Fibroblast of skin of left biceps (primary cell): ENCODE data around the gene WDFY2.
"Not testable (repeated sequence)": the region's sequence is repeated elsewhere in the genome, so short reads cannot be mapped to it uniquely, and the experiment has no call there.

ENCODE experiments used
- DNase-seq, 2 experiments: peaks; one replicate each; pipeline ENCODE4 v3.0.0-alpha.2; 2013; ENCODE audit warnings: low read depth in 2 of 2

WDFY2 gene

DNA sequence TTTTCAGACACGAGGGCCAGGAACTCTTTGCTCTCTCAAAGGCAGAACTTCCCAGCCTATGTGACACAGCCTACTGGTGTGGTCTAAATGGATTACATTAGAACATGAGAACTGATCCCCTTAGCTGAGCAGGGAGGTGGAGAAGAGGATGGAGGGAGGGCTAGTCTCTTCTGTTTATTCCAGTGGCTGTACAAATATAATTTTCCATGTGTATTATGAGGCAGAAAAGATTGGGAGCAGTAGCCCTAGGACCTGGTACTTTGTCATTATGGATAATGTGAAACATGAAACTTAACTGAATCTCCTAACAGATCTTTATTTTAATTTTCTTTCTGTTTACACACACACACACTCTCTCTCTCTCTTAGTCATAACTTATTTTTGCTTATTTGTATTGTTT, 82.1 kb downstream of the WDFY2 start:
- no peak for DNase-seq

DNA sequence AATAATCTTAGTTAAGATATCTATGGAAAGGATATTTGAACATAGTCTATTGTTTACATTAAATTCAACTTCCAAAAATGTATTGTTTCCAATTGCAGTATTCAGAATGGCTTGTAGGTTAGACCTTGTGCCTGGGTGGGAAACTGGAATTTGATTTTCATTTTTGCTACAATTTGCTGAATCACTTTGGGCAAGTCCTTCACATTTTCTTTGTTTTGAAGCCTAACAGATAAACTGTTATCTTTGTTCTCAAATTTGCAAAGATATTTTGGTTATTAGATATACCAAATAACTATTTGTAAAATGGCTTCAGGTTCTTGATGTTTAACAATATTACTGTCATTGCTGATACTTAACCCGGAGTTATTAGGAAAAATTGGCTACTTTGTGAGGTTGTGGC, 82.6 kb downstream of the WDFY2 start:
- DNase-seq, result no peak

DNA sequence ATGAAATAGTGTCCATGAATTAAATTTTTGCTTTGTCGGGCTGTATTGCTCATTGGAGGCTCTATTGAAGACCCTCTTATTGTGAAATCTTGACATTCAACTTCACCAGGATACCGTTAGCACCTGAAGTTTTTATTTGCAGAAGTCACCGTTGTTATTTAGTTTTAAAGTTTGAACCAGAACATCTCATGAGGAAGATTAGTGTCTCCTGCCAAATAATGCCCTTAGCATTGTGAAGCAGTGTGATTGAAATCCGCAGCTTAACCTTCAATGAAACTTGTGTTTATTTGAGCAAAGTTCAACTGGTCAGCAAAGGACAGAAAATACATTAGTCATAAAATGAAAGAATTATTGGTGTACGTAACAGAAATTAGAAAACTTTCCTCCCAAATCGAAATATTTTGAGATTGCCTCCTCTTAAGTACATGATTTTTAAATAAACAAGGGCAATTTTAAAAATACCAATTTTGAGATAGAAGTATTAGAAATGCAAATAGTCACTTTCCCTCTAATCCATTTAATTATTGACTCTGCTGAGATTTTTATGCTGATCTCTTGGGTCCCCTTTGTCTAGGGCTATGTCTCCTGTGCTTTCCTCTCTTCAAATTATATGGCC, 84.4 kb downstream of the WDFY2 start:
- no peak for DNase-seq

DNA sequence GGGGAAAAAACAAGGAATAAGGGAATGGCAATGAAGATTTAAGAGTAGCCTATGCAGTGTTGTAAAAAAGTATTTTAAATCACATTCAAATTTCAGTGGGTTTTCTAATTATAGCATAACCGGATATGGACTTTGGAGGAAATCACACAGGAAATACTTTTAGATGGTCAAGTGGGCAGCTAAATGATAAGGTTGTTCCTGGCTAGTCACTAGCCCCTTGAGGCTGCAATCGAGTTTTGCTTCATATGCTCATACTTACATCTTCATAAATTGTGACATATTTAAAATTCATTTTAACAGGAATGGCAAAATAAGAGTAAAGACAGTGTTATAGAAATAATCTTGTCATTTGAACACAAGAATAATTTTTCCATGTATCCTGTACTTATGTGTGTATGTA, 88.9 kb downstream of the WDFY2 start:
- DNase-seq, result no peak

DNA sequence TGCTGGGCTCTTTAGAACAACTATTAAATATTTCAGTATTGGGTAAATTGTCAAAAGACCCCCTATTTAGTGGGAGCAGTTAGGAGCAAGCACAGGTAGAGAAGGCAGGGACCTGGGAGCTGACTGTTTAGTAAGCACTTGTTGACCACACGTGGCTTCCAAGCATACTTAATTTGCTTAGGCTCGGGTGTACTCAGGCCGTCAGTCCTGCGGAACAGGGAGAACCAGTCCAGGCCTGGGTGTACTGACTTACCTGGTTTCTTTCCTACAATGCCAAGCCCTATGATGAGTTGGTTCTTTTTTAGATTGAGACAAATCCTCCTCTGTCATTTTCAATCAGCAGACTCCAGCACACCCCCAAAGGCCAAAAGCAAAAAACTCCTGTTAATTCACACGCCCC, 90.0 kb downstream of the WDFY2 start:
- DNase-seq, result no peak

DNA sequence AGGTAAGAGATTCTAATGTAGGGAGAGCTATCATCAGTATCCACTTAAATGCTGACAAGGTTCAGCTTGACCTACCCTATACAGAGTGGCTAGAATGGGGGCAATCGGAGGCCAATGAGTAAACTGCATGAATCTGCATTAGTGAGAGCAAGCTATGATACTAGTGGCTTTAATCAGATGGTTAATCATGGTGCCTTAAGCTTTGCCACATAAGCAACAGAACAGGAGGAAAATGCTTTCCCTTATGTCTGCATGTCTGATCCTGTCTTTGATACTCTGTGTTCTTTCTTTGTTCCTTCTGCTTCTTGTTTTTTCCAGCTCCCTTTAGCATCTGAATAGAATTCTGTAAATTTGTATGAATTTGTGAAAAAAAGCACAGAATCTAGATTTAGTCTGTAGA, 91.1 kb downstream of the WDFY2 start:
- no peak for DNase-seq

DNA sequence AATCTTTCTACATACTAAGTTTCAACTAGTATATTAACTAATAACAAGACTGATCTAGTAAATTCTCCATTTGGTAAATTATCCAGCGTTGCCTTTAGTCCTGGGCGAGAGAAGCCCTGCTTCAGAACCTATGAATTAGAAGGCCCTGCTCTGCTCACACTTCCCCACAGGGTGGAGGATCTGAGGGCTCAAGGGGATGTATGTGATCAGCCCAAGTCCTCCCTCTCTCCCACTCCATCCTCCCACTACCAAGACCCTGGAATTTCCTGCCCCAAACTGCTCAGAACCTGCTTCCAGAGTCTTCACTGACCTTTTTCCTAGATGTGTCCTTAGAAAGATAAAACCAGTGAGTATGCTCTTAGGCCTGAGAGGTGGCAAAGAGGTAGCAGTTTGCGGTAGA, 91.6 kb downstream of the WDFY2 start:
- DNase-seq, result no peak

DNA sequence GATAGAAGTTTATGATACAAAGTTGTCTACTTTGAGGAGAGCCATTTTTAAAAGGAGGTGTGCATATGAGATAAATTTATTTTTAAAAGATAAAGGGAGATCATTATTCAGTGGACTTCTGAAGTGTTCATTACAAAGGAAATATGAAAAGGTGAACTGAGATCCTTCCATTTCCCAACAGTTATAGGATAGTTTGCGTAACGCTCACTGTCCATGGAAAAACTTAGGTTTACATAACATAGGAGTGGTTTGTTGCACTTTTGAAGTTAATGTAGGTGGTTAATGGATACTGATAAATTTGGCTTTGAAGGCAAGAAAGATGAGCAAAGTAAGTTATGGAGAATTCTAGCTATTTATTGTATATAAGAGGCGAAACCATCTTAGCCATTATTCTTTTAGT, 92.5 kb downstream of the WDFY2 start:
- no peak for DNase-seq

DNA sequence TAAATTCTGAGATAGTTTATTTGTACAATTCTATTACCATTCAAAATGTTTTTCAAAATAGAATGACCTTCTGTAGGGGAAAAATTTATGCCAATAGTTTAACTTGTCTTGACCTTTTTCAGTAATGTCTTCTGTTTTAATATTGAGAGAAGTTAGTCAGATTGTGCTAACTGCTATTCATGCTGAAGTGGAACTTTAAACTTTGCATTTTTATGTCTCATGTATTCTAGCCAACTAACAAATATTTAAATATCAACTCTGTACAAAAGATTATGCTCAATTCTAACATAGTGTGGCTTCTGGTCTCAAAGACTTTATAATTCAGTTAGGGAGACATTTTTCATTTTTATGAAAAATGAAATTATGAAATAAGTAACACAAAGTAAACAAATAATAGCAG, 94.2 kb downstream of the WDFY2 start:
- DNase-seq, result no peak

DNA sequence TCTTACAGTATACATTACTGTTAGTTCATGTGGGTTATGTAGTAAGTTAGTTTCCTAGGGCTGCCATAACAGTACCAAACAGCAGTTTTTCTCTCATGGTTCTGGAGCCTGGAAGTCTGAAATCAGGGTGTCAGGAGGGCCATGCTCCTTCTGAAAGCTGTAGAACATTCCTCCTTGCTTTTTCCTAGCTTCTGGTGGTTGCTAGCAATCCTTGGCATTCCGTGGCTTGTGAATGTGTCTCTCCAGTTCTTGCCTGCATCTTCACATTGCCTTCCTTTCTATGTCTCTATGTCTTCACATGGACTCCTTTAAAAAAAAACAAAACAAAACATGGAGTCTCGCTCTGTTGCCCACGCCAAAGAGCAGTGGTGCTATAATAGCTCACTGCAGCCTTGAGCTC, 95.4 kb downstream of the WDFY2 start:
- no peak for DNase-seq

DNA sequence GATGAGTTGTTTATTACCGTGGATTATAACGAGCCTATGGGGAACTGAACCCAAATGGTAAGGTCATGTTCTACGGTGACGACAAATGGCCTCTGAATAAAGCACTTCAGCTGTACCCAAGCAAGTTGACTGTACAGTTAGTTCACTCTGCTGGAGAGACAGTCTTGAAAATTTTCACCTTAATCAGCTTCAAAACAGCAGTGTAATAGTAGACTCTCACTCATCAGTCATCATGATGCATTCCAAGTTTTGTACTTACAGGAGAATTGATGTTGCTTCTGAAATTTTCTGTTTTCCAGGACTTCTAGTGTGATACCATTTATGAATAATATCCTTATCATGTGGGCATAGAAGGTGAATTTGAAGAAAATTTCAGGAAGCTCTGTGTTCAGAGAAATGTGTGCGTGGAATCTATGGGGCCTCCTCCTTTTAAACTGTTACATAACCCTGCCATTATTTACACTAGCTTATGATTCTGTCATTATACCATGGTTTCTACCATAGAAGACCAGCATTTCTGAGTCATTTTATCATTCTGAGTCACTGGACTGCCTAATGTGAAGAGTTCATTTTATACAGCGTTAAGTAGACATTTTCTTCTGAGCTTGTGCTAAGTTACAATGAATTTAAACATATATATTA, 96.9 kb downstream of the WDFY2 start:
- DNase-seq, result peak; percentile 44 to 50

DNA sequence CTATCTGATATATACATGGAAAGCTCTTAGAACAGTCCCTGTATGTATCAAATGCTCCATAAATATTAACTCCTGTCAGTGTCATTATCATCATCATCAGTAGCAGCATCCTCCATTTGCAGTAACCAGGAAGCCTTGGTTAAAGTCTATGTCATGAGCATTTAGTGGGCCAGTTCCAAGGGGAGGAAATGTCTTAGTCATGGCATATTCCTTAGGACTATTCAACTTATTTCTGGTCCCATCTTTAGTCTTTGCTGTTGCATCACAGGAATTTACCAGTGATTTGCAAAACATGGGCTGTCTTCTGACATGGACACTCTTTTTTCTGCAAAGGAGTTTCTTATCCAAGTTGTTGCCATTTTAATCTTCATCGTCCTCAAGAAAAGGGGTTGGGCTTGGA, 98.4 kb downstream of the WDFY2 start:
- DNase-seq, result no peak

DNA sequence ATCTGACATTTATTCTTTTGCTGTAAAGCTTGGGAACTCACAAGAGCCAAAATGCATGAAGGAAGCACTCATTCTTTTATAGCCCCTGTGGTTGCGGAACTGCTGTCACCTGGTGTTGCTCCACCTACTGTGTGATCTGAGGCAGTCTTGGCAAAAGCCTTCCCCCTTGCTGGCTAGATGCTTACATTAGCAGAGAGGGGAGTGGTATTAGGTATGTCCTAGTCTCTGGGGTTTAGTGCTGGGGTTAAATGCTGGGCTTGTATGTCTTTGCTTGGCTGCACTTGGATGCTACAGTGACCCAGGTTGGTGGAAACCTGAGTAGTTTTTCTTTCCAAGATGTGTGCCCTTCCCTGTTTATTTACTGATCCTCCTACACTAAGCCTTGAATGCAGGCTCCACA, 99.3 kb downstream of the WDFY2 start:
- no peak for DNase-seq

DNA sequence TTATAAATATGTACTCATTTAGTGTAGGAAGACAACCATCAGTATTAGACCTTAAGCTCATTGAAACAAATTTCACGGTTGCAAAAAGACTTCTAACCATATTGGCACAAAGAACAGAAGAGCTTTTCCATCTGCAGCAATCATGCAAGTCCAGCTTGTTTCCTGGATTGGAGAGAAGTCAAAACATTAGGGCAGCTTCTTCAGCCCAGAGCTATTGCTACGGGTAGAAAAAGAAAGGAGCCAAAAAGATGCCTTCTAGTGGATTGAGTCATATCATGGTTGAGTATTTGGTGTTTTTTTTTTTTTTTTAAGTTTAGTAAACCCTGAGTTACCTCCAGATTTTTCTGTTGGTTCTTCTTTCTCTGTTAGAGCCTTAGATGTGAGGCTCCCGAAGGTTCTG, 99.8 kb downstream of the WDFY2 start:
- DNase-seq, result no peak

DNA sequence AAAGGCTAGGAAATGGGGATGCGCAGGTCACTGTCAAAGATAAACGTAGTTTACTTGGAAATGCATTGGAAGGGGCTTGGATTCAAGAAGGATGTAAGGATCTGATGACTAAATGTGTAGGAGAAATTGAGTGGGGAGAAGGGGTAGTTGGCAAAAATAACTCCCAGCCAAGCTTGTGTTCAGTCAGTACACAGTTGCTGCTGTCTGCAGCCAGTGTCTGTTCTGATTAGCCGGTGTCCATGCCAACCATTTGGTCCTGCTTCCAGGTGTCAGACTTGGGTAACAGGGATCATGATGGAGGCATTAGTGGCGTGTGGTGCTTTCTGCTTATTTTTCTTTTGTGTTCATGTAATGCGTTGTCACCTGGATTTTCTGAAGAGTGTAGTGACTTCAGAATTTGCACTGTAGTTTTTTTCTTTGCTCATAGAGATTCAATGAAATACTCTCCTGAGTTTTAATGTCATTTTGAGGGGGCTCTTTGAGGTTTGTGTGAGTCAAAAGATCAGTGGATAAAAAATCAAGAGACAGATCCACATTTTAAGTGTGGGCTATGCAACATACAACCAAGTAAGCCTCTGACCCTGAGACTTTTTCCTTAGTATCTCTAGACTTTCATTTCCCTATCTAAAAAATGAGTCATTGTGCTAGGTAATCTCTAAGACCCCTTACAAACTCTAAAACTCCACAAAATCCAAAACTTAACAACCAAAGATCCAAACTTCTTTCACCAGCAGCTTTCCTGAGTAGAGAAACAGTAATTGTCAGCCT, 103.9 kb downstream of the WDFY2 start:
- no peak for DNase-seq

DNA sequence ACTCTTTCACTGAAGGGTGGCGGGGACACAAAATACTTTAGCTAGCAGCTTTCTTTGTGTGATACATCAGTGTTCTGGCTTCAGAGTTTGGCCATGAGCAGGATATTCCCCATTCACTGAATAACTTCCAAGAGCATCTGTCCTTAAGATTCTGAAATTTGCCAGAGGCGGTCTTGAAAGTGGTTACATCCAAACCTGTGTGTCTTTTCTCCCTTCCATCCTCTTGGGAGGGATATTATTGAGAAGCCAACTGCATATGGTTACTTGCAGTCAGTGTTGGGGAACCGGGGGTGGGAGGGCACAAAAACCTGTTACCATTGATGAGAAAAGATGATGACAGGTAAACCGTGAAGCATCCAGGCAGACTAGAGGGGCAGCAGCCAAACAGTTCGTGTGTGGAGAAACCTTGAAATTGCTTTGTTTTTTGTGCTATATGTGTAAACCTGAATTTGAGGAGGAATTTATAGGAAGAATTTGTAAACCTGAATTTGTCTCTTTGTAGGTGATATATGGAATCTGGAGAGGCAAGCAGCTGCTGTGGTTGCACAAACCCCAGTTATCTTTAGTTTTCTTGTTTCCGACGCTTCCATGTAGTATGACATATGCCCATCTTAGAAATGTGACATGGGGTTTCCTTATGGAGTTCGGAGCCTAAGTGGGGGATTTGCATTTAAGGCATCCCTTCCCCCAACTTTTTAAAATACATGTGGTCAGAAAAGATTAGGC, 104.8 kb downstream of the WDFY2 start:
- no peak for DNase-seq

DNA sequence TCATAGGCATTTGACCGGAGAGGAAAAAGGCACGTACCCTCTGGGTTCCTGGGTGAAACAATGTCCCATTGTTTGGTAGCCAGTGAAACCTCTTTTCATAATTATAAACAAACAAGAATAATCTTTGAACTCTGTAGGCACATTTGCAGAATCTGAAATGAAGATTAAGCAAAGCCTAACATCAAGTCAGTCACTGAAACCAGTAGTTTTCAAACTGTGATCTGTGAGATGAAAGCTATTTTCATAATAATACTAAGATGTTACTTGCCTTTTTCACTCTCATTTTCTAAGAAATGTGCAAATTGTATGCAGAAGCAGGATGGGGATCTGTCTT, 105.4 kb downstream of the WDFY2 start:
- no peak for DNase-seq

DNA sequence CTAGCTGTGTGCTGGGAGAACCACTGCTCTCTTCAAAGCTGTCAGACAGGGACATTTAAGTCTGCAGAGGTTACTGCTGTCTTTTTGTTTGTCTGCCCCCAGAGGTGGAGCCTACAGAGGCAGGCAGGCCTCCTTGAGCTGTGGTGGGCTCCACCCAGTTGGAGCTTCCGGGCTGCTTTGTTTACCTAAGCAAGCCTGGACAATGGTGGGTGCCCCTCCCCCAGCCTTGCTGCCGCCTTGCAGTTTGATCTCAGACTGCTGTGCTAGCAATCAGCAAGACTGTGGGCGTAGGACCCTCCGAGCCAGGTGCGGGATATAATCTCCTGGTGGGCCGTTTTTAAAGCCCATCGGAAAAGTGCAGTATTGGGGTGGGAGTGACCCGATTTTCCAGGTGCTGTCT, 111.4 kb downstream of the WDFY2 start:
- not testable (repeated sequence) for DNase-seq

DNA sequence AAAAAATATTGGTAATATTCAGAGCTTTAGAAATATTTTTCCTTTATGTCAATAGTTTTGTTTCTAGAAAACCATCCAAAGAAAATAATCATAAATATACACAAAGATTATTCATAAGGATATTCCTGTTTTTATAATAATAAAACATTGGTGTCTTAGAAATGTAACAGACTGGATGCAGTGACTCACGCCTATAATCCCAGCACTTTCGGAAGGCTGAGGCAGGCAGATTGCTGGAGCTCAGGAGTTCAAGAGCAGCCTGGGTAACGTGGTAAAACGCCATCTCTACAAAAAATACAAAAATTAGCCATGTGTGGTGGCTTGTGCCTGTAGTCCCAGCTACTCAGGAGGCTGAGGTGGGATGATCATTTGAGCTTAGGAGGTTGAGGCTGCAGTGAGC, 112.9 kb downstream of the WDFY2 start:
- no peak for DNase-seq

DNA sequence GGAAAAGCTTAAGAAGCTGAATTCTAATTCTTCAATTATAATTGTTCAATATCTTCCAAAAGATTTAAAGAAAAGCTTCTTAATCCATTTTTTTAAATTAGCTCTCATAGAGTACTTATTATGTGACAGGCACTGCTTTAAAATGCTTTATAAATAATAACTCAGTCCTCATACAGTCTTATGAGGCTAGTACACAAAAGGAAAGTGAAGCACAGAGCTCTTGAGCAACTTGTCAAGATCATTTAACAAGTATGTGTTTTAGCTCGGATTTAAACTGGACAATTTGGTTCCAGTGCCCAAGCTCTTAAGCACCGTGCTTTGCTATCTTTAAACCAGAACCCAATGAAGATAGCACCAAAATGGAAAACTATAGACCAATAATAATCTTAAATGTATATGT, 113.6 kb downstream of the WDFY2 start:
- no peak for DNase-seq

DNA sequence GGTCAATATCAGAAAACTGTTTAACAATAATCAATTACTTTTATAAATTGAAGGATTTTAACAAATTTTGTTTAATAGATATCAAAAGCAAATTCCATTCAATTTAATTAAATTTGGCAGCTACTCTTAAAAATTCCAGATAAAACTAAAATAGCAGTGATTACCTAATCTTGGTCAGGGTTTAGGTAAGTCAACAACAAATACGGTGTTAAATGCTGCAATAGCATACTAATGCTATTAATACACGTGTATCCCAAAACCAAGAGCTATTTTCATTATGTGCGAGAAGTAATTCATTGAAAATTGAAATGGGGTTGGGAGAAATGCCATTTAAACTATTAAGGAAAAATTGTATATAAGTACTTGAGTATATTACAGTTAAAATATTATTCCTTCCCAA, 114.1 kb downstream of the WDFY2 start:
- DNase-seq, result no peak

DNA sequence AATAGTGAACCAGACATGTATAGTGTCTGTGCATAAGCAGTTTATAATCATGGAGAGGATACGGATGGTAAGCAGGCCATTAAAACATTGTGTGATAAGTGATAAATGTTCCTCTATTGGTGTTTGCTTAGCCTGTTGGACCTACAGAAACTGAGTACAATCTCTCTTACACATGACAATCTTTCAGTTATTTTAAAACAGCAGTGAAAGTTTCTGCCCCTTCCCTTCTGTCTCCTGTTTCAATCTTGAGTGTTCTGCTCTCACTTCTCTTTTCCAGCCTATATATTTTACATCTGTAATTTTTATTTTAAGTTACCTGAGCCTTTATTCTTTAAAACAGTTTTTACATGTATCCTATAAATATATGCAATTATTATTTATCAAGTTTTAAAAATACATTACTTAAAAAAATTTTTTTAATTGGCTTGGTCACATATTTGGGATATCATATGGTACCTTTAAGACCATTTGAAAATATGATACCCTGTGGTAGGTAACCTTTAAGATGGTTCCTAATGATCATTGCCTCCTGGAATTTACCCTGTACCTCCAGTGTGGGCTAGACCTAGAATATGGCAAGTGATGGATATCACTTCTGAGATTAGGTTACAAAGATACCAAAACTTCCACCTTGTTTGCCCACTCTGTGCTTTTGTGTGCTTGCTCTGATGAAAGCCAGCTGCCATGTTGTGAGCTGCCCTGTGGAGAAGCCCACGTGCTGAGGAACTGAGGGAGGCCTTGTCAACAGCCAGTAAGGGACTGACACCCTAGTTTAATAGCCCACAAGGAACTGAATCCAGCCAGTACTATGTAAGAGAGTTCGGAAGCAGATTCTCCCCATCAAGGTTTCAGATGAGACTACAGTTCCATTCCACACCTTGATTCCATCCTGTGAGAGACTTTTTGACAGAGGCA, 120.4 kb downstream of the WDFY2 start:
- DNase-seq, result no peak
